IPS-11a (cell line): ENCODE results near the gene RPS3.

Source experiments
- H3K4me3 ChIP-seq: one replicate; pipeline ENCODE4 v1.5.1; 2013; ENCODE audit warnings: low read depth, low read length, control low read depth

RPS3 gene

DNA sequence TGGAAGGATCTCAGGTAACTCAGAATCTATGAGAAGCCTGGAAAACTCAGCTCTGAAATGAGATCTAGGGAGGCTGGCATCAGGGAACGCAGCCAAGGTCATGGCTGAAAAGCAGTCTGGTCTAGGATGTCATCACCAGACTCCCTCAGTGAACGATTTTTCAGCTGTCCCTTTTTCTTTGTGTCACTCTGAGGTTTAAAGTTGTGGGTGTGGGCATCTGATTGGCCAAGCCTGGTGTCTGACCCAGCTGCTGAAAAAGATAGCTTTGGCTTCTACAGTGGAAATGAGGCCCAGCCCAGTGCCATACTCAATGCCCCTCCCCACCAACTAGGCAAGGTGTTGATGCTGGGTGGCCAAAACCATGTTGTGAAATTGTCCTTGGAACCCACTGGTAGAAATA is 14.5 kb downstream of the RPS3 start:
- no peak overlapping the region for H3K4me3 ChIP-seq

DNA sequence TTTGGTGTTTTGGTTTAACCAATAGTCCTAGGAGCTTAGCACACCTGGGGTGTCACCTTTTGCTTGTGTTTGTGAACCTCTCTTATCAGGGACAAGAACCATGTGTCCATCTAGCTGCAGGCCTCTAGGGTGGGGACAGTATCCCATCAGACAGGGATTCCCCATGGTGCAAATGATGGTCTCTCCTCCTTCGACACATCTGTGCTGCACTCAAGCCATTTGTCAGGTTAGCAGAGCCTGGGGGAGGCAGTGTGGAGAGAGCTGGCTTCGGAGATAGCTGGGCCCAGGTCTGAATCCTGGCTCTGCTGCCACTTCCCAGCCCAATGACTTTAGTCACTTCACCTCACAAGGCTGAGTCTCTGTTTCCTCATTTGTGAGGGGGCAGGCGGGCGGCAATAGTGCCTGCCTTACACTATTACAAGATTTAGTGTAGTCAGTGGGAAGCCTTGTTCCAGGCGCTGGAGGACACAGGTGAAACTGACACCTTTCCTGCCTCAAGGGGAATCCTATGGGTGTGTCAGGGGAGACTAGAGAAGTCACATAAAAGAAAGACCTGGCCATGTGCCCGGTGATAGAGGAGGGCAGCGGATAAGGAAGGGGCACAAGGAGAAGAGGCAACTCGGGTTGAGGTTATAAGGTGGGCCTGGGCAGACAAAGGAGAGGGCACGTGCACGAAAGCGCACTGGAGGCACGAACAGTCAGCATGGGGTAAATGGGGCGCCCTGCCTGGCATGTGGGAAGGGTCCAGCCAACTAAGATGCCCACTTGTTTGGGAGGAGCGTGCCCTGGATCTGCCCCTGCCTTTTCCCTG is 21.1 kb downstream of the RPS3 start:
- H3K4me3 ChIP-seq: no peak overlapping the region

DNA sequence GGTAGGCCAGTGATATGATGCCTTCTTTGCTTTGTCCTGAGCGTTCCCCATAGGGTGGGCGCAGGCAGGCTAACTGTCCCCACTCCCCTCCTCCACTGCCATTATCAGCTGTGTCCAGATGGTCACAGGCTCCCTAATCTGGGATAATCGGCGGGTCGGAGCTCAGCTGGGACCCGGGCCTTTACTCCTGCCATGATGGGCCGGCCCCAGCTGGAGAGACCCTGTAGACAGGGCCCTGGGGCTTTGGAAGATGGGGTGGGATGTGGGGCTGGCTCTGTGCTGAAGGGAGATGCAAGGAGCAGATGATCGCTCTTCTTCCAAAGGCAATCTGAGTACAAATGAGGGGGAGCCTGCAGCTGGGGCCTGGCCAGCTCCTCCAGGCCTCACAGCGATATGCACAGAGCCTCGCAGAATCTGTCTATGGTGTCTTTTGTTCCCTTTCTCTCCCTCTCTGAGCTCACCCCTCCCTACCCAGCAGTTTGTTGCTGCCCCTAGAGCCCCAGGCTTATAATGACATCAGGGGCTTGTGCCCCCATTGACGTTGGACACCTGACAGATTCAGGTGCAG is 21.8 kb downstream of the RPS3 start:
- H3K4me3 ChIP-seq: no peak overlapping the region

DNA sequence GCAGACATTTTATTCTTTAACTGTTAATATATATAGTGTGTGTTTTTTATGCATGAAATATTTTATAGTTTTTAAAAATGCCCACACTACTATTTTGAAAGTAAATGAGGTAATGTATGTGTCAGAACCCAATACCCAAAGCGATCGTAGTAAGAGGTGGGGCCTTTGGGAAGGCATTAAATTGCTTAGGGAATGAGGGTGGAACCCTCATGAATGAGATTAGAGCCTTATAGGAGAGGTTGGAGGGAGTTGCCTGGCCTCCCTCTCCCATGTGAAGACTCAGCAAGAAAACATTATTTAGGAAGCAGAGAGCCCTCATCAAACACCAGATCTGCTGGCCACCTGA is 22.6 kb downstream of the RPS3 start:
- no peak overlapping the region for H3K4me3 ChIP-seq

DNA sequence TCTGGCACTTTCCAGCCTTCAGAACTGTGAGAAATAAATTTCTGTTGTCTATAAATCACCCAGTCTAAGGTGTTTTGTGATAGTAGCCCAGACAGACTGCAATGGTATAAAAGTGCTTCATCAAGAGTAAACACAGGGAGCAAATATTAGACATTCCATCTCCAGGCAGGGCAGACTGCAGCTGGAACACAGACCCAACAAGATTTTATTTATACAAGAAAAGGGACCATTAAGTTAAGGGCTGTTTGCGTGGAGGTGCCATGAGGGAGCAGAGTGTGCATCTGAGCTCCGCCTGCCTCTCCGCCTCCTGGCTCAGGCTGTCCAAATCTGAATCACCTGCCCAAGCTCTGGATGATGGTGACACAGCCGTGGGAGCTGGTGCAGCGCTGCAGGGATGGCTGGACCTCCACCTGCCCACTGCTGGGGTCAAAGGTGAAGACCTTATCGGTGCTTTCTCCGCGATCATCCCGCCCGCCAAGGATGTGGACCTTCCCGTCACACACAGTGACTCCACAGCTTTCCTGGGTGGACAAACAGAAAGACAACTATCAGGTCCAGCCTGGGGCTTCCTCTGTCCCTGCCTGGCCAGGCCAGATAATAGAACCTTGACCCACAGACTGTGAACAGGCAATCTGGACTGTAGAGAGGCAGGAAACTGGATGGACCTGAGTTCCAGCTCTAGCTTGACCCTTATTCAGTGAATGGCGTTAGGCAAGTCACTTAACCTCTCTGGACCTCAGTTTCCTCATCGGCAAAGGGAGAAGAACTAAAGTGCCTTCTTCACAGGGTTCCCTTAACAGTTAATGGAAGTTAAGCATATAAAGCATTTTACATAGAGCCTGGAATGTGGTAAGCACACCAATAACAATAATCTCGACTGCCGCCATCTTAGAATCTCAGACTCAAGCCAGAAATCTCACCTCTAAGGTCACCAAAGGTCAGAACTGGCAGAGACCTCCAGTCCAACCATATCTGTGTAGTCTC is 23.2 kb downstream of the RPS3 start:
- H3K4me3 ChIP-seq: no peak overlapping the region

DNA sequence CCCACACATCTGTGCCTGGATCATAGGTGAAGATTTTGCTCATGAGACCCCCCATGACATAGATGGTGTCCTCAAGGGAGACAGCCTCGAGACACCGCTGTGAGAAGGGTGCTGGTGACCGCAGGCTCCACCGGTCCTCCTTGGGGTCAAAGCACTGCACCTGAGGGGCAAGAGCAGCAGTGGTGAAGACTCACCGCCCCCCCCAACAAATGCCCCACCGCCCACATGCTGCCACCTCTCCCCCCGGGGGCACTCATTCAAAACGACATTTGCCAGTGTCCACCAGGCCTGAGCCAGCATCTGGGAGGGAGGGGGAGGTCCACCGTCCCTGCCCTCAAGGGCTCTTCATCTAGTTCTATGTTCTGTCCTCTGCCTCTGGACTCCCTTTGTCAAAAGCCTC is 24.4 kb downstream of the RPS3 start:
- H3K4me3 ChIP-seq: no peak overlapping the region

DNA sequence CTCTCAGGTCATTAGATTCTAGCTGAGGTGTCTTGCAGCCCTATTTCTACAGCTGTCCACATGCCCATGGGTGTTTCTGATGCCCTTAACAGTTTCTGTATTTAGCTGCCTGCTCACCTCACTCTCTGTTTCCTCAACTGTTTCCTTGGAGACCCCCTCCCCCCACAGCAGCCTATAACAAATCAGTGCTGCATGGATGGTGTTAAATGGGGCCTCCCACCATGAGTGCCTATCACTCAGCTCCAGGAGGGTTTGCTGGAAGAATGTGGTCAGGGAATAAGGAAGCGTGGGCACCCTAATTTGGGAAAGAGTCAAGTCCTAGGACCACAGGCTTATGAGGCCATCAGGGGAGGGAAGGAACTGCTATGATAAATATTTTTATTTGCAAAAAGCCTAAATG is 25.1 kb downstream of the RPS3 start:
- no peak overlapping the region for H3K4me3 ChIP-seq

DNA sequence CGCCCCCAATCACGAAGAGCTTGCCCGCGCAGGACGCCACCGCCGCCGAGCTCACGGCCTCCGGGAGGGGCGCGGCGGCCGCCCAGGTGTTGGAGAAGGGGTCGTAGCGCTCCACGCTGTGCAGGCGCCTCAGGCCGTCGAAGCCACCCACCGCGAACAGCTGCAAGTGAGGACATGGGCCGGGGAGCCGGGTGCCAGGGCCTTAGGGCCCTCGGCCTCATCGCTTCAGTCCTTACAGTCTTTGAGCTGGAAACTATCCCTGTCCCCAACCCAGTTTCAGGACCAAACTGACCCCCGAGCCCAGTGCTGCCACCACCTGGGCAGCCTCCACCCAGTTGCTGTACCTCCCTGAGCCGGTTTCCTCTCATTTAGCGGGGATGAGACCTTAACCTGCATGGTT is 26.1 kb downstream of the RPS3 start:
- no peak overlapping the region for H3K4me3 ChIP-seq

DNA sequence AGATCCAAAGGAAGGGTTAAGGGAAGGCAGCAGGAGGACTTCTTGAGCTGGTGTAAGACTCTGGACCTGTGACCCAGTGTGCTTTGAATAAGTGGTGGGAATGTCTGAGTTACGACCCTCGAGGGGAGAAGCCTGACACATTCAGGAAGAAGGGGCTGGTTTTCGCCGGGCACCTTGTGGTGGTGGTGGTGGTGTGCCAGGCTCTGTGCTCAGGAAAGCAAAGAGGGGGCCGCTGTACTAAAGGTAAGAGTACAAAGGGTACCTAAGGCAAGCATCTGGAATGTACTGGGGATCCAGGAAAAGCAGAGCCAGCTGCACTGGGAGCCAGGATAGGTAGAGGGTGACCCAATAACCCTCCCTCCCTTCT is 27.4 kb downstream of the RPS3 start:
- no peak overlapping the region for H3K4me3 ChIP-seq

DNA sequence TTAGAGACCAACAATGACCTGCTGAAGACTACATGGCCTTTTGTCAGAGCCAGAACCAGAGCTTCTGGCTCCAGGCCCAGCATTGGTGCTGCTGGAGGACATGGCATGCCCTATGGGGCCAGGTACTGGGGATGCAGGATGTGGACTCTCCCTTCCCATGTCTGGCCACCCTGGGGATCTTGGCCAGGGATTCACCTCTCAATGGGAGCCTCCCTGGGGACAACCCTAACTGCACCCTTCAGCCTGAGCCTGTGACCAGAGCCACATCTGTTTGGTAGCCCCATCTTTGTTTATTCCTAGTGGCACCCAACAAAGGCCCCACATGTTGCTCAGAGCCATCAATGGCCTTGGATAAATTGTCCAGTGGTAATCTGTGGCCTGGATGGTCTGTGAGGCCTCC is 27.9 kb downstream of the RPS3 start:
- no peak overlapping the region for H3K4me3 ChIP-seq

DNA sequence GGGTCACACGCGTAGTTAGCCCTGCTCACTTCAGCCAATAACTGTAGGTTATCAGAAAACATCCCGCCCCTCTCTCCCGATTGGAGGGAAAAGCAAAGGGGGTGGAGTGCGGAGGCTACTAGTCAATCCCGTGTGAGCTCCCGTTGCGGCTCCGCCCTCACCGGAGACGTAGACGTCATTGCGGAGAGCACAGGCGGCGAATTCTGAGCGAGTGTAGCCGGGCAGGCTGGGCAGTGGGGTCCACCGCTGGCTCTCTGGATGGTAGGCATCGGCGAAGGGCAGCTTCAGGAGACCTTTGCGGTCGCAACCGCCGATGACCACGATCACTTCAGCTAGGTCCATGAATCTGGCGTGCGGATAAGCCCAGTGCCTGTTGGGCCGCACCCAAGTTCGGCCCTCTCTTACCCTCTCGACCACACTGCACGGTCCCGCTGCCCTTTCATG is 29.0 kb downstream of the RPS3 start:
- H3K4me3 ChIP-seq: no peak overlapping the region

DNA sequence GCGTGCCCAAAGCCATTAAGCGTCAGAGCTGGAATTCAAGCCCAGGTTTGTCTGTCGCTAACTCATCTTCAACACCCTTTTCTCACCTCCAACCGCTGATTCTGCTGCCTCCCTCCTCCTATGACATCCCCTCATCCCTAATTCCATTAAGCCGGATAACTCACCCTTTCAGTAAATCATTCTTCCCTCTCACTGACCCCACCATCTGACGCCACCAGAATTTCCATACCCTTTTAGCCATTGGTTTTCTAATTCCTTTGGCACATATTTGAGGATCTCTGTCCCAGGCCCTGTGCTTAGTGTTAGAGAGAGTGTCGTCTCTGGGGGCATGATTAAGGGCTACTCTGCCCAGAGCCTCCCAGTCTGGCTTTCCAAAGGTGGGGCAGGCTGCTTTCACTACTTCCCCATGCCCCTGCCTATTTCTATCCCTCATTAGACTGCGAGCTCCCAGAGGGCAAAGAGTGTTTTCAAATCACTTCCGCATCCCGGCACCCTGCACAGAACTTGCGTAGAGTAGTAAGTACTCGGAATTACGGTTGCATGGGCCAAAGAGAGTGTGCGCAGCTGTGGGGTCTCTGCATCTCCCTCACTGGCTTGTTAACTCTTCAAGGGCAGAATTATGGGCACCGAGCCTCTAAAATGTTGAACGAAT is 29.8 kb downstream of the RPS3 start:
- no peak overlapping the region for H3K4me3 ChIP-seq

DNA sequence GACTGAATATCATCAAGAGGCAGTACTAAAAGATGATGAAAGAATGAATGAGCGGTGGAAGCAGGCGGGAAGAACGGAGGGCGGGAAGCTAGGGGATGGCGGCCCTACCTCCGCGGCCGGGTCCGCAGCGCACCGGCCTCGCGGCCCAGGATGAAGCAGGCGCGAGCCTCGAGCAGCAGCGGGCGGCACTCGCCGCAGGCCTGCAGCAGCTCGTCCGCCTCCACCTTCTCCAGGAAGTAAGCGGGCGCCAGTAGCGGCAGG is 30.3 kb downstream of the RPS3 start:
- no peak overlapping the region for H3K4me3 ChIP-seq

DNA sequence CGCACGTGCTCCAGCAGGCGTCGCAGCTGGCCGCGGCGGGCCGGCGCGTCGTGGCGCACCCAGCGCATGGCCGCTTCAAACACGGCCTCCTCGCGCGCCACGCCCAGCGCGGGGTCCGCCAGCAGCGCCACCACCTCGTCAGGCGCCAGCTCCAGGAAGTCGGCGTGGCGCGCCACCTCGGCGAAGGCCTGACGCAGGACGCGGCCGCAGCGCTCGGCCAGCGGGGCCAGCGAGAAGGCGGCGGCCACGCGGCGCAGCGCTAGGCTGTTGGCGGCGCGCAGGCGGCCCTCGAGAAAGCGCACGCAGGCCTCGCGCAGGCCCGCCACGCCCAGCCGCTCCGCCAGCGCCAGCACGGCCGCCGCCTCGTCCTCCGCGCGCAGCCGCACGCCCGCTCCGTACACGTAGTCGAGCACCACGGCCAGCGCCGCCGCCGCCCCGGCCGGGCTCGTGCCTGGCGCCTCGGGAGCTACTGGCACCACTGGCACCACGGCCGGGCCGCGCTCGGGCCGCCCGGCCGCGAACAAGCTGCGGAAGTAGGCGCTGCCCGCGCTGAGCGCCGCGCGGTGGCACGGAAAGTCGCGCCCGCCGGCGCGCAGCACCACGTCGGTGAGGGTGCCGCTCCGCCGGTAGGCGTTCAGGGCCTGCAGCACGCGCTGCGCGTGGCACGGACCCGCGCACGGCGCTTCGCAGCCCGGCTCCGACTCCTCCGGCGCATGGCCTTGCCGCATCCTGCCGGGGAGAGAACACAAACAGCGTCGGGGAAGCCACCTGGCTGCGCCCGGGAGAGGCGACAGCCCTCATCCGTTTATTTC is 30.8 kb downstream of the RPS3 start:
- peak overlapping the region; percentile 31 for H3K4me3 ChIP-seq

DNA sequence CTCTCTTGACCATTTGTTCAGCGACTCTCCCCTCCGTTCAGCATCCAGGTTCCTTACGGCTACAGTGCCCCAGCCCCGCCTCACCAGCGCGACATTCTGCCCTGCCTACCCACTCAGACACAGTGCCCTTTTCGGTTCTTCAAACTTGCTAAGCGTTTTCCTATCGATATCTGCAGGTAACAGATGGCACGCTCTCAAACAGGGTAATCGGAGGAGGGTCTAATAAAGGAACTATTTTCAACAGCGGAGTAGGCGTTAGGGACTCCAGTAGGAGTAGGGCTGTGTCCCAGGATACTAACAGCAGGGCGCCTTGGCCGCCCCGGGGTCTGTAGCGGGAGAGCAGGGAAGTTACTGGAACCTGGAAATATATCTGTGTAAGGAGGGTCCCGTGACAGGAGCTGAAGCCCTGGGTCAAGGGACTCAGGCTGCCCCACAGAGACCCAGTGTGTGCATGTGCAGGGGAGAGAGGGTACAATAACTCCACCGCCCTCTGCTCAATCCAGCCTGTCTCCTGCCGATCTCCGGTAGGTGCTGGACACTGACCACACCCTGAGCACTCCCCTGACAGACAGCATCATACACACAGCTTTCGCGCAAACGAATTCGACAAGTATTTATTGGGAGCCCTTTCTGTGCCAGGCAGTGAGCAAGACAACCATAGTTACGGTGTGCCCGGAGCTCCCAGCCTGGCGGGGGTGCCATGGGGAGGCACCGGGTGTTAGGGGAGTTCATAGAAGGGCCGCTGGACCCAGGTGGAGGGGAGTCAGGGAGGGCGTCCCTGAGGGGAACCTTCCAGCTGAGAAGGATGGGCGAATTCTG is 31.6 kb downstream of the RPS3 start:
- peak overlapping the region; percentile 31 for H3K4me3 ChIP-seq

DNA sequence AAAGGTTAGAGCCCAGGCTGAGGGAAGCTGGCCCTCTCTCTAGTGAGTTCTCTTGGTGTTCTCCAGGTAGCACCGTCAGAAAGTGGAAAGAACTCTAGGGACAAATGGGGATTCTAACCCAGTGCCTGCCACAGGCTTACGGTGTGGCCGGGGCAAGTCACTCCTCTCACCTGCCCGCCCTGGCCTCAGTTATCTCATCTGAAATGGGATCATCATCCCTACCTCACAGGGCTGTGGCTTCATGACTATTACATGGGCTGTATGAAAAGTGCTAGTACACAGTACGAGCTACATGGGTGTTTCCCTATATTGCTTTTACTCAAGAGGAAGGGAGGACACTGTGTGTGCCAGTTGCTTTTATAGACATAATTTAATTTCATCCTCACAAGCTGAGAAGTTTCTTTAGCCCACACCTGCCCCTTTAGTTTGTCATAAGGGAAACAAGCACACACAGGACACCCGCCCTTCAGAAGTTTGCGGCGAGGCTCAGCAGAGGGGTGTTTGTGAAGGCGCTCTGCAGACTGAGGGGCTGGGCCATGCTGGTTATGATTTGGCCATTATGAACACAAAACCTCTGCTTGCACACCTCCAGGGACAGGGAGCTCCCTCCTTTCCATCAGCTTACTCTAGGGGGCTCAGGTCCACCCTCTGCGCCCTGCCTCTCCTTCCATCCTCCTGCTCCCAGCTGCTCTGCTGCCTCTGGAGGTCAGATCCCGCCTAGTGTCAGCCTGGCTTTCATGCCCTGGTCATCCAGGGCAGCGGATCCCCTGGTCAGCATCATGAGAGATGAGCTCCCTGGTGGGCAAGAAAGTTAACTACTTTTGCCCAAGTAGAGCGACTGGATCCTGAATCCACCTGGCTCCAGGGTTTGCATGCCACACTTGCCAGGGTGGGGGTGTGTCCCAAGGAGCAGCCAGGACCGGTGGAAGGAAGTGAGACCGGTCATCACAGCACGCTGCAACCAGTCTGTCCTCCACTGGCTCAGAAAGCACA is 32.5 kb downstream of the RPS3 start:
- no peak overlapping the region for H3K4me3 ChIP-seq

DNA sequence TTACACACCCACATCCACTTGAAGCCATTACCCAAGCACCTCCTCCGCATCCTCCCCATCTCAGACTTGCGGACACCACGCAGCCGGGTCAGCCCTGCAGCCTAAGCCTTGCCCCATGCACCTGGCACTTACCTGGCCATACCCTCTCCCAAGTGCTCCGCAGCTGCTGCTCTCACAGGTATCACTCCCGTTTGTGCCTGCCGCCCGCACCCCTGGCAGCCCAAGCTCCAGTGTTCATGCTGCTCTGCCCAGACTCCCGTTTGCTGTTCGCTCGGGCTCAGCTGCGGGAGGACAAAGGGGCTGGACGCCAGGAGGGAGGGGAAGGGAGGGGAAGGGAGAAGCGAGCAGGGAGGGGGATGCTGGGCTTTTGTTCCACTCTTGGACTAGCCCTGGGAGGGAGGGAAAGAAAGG is 33.6 kb downstream of the RPS3 start, which contains the start of gene KLHL35:
Gene KLHL35 (minus strand): TSS at position 293 of the 411 bp plus-strand sequence. CDS start 2,574 bp downstream, outside the sequence.
- no peak within 1 kb of the TSS for H3K4me3 ChIP-seq

DNA sequence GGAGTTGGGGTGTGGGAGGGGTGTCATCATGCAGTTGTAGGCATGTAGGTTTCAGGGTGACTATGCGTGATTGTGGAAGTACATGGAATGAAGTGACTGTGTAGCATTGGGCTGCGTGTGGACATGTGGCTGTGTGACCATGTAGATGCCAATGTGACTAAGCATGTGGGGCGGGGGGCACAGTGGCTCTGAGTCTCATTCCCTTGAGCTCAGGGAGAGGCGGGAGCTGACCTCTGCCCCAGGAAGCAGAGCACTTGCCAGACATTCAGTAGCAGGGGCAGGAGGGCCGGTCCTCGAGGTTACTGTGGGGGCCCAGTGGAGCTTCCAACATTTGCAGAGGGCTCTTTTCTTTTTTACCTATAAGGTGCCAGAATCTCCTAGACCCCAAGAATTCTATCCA is 34.1 kb downstream of the RPS3 start:
- H3K4me3 ChIP-seq: no peak overlapping the region
